Activated naive CD4-positive, alpha-beta T cell treated with anti-CD3 and anti-CD28 coated beads for 36 hours (primary cell): ENCODE results near the gene ATP6V0C. TPM values are rescaled to one million over a fixed set of nuclear protein-coding genes. Genes with fewer than 3 reads are reported as not detected.

Experiments
- CTCF ChIA-PET: fragments of 350-600 bp; sonication (Branson Sonifier 250); formaldehyde crosslinking; loops from one replicate; lab custom pipeline; 2021; ENCODE audit warnings: antibody characterized with exemption; lab: Charles Lee
- DNase-seq: peaks from one replicate; pipeline ENCODE4 v3.0.0-alpha.2; 2020
- H3K27ac Mint-ChIP-seq: one replicate; pipeline ENCODE4 v1.8.0; 2021; ENCODE audit warnings: mild to moderate bottlenecking, mixed read lengths
- H3K27me3 Mint-ChIP-seq: one replicate; pipeline ENCODE4 v1.8.0; 2021; ENCODE audit warnings: low read depth, mixed read lengths
- H3K36me3 Mint-ChIP-seq: one replicate; pipeline ENCODE4 v1.8.0; 2021; ENCODE audit warnings: low read depth, mixed read lengths
- H3K4me1 Mint-ChIP-seq: one replicate; pipeline ENCODE4 v1.8.0; 2021; ENCODE audit warnings: low read depth, mixed read lengths
- H3K4me3 Mint-ChIP-seq: one replicate; pipeline ENCODE4 v1.8.0; 2021; ENCODE audit warnings: mild to moderate bottlenecking, moderate library complexity, mixed read lengths
- H3K9me3 Mint-ChIP-seq: one replicate; pipeline ENCODE4 v1.8.0; 2021; ENCODE audit warnings: mixed read lengths
- intact Hi-C: fragments of 100-400 bp; cut with micrococcal nuclease; formaldehyde crosslinking; loops from one replicate; pipeline ENCODE4 v1.15.1; 2023
- total RNA-seq, 2 experiments: library from RNA; stranded (reverse); gene quantifications; one replicate each; pipeline ENCODE4 v1.2.3, GENCODE V29; 2021

ATP6V0C gene
- total RNA-seq, 2 experiments from 2014 or later = 81.9 TPM

DNA sequence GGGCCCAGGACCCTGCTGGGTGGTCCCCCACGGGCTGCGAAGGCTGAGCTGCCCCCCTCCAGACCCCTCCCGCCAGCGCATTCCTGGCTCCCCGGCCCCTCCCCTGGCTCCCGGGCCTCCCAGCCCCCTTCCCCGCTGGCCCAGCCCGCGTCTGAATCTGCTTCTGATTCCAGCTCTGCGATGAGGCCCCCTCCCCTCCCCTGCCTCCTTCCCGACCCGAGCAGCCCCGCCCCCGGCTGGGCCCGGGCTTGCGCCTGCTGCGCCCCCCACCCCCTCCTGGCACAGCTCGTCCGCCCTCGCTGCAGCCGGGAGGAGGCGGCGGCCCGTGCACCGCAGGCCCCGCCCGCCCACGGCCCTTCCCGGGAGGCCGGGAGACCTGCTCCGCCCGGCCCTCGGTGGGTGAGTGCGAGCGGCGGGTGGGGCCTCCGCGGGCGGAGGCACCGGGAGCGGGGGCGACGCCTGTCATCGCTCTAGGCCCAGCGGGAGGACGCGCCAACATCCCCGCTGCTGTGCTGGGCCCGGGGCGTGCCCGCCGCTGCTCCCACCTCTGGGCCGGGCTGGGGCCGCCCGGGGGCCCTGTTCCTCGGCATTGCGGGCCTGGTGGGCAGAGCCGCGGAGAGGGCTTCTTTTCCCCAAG lies 42.6 kb upstream of the ATP6V0C start, which contains the start of gene NTN3:
Gene NTN3 (plus strand): TSS at position 282 of the 637 bp plus-strand sequence. CDS start 405 bp downstream, outside the sequence.
- Mint-ChIP-seq H3K27ac (no peak within 1 kb of the TSS), H3K4me1 (peaks cover 20% of the 10 kb centered on the region), H3K4me3 (no peak within 1 kb of the TSS), H3K27me3 (peaks cover 39% of the 10 kb centered on the region), H3K36me3 (no peaks in the 10 kb centered on the region), H3K9me3 (no peaks in the 10 kb centered on the region)
- intact Hi-C loops = loop anchor here (5.0 kb wide), 1 partner anchor 44 kb away; the partner anchor contains the start of gene CCNF
- no peak for DNase-seq
- CTCF ChIA-PET = no interaction called here

DNA sequence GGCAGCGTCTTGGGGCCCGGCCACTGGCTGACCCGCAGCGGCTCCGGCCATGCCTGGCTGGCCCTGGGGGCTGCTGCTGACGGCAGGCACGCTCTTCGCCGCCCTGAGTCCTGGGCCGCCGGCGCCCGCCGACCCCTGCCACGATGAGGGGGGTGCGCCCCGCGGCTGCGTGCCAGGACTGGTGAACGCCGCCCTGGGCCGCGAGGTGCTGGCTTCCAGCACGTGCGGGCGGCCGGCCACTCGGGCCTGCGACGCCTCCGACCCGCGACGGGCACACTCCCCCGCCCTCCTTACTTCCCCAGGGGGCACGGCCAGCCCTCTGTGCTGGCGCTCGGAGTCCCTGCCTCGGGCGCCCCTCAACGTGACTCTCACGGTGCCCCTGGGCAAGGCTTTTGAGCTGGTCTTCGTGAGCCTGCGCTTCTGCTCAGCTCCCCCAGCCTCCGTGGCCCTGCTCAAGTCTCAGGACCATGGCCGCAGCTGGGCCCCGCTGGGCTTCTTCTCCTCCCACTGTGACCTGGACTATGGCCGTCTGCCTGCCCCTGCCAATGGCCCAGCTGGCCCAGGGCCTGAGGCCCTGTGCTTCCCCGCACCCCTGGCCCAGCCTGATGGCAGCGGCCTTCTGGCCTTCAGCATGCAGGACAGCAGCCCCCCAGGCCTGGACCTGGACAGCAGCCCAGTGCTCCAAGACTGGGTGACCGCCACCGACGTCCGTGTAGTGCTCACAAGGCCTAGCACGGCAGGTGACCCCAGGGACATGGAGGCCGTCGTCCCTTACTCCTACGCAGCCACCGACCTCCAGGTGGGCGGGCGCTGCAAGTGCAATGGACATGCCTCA lies 41.9 kb upstream of the ATP6V0C start:
- peaks cover 37% of the 10 kb centered on the region for H3K27me3 Mint-ChIP-seq
- H3K4me3 Mint-ChIP-seq = no peak overlapping the region
- no peaks in the 10 kb centered on the region for H3K9me3 Mint-ChIP-seq
- no peak overlapping the region for H3K27ac Mint-ChIP-seq
- H3K36me3 Mint-ChIP-seq = no peaks in the 10 kb centered on the region
- peaks cover 23% of the 10 kb centered on the region for H3K4me1 Mint-ChIP-seq
- intact Hi-C loops = loop anchor here (5.0 kb wide), 1 partner anchor 45 kb away; the partner anchor contains the start of gene CCNF
- CTCF ChIA-PET = no interaction called here
- DNase-seq = no peak

DNA sequence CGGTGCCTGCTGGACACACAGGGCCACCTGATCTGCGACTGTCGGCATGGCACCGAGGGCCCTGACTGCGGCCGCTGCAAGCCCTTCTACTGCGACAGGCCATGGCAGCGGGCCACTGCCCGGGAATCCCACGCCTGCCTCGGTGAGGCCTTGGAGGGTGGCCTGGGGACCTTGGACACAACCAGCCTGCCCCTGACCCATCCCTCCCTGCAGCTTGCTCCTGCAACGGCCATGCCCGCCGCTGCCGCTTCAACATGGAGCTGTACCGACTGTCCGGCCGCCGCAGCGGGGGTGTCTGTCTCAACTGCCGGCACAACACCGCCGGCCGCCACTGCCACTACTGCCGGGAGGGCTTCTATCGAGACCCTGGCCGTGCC lies 41.3 kb upstream of the ATP6V0C start:
- Mint-ChIP-seq H3K36me3 (no peaks in the 10 kb centered on the region), H3K9me3 (no peaks in the 10 kb centered on the region), H3K4me3 (peak overlapping the region; percentile 67), H3K27ac (no peak overlapping the region), H3K4me1 (peaks cover 21% of the 10 kb centered on the region), H3K27me3 (peaks cover 33% of the 10 kb centered on the region)
- intact Hi-C loops = loop anchor here (5.0 kb wide), 1 partner anchor 45 kb away; the partner anchor contains the start of gene CCNF
- CTCF ChIA-PET = no interaction called here
- DNase-seq = no peak

DNA sequence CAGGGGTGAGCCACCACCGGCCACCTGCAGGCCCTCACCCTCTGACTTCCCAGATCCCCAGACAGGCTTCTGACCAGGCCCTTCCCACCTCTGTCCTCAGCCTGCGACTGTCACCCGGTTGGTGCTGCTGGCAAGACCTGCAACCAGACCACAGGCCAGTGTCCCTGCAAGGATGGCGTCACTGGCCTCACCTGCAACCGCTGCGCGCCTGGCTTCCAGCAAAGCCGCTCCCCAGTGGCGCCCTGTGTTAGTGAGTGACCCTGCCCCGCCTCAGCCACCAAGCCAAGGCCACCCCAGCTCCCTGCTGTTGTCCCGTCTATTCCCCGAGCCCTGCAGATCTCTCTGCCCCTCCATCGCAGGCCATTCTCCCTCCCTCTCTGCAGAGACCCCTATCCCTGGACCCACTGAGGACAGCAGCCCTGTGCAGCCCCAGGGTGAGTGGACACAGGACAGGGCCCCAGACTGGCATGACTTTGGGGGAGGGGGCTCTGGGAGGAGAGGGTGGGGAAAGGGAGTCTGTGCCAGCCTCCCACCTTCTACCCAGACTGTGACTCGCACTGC lies 40.8 kb upstream of the ATP6V0C start:
- H3K27ac Mint-ChIP-seq = no peak overlapping the region

DNA sequence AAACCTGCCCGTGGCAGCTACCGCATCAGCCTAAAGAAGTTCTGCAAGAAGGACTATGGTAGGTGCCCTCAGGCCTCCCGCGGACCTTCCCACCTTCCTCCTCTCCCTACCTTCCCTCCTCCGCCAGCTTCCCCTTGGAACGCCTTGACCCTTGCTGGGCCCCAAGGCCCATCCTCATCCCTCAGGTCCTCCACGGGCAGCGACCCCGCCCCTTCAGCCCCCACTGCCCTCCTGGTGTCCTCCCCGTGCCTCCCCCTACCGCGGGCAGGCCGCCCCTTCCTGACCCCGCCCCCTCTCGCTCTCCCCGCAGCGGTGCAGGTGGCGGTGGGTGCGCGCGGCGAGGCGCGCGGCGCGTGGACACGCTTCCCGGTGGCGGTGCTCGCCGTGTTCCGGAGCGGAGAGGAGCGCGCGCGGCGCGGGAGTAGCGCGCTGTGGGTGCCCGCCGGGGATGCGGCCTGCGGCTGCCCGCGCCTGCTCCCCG lies 40.3 kb upstream of the ATP6V0C start:
- Mint-ChIP-seq H3K4me1 (peaks cover 21% of the 10 kb centered on the region), H3K27me3 (peaks cover 29% of the 10 kb centered on the region), H3K27ac (no peak overlapping the region), H3K9me3 (no peaks in the 10 kb centered on the region), H3K36me3 (no peaks in the 10 kb centered on the region), H3K4me3 (peak overlapping the region; percentile 67)
- intact Hi-C loops = loop anchor here (5.0 kb wide), 1 partner anchor 46 kb away; the partner anchor contains the start of gene CCNF
- CTCF ChIA-PET = interaction anchor here (0.6 kb wide), 1 partner anchor 38 kb away, joined by 3 read pairs; no protein-coding TSS in a partner anchor
- no peak for DNase-seq

More for the DNA sequence above, 40.8 kb upstream of the ATP6V0C start:
- Mint-ChIP-seq H3K4me1 (peaks cover 21% of the 10 kb centered on the region), H3K36me3 (no peaks in the 10 kb centered on the region), H3K27me3 (peaks cover 33% of the 10 kb centered on the region), H3K4me3 (peak overlapping the region; percentile 67), H3K9me3 (no peaks in the 10 kb centered on the region)
- intact Hi-C loops = loop anchor here (5.0 kb wide), 1 partner anchor 46 kb away; the partner anchor contains the start of gene CCNF
- CTCF ChIA-PET = no interaction called here
- no peak for DNase-seq

DNA sequence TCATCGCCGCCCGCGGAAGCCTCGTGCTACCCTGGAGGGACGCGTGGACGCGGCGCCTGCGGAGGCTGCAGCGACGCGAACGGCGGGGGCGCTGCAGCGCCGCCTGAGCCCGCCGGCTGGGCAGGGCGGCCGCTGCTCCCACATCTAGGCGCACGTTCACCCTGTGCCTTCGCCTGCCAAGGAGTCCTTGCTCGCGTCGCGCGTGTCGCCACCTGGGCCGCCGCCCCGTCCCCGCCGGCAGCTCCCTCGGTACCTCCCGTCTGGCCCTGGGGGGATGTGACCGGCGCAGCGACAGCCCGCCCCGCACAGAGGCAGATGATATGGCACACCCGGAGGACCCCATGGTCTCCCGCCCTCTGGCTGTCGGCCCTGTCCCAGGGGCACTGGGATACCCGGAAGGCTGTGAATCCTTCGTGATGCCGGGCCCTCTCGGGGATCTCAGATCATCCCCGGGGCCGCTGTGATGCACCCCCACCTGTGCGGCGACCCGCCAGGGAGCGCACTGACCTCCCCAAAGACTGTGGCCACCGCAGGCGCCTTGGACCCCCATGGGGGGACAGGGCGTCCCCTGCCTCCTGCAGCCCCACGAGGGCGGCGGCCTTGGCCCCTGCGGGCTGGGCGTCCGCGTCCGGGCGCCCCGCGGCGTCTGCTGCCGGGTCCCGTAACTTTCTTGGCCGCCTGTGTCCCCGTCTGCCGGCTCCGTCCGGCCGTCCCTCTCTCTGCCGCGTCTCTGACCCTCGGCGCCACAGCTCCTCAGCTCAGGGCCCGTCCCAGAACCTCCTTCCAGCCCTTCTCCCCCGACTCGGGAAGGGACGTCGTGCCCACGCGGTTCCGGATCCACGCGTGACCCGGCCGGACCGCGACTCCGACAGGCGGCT lies 39.5 kb upstream of the ATP6V0C start:
- Mint-ChIP-seq H3K9me3 (no peaks in the 10 kb centered on the region), H3K4me1 (peaks cover 21% of the 10 kb centered on the region), H3K27ac (no peak overlapping the region), H3K27me3 (peaks cover 24% of the 10 kb centered on the region), H3K36me3 (no peaks in the 10 kb centered on the region), H3K4me3 (peak overlapping the region; percentile 77)
- CTCF ChIA-PET = interaction anchor here (0.6 kb wide), 1 partner anchor 39 kb away, joined by 3 read pairs; no protein-coding TSS in a partner anchor
- DNase-seq = peak; percentile 60
- intact Hi-C loops = loop anchor here (1.0 to 5.0 kb wide), 3 partner anchors 13 to 47 kb away; partner anchors contain the start of genes CCNF and TEDC2

DNA sequence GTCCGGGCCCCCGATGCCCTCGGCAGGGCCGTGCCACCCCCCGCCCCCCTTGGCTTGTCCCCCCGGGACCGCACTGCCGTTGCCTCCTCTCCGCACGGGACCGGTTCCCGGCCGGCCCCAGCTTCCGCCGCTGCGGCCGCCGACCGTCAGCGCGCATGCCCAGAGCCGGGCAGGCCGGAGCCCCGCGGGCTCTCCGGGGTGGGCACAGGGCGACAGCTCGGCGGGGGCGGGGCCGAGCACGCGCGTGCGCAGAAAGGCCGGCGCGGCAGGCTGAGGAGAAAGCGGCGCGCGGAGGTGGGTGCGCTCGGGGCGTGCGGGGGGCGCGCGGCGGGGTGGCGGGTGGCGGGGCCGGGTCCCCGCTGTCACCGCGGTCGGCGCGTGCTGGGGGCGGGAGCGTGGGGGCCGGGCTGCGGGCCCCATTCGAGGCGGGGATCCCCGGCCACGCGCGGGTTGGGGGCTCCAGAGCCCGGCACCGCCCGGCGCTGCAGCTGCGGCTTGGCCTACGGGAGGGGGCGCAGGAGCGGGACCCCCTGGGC lies 38.8 kb upstream of the ATP6V0C start, which contains the start of gene TBC1D24:
Gene TBC1D24 (plus strand): TSS at position 251 of the 536 bp plus-strand sequence. CDS start 21,022 bp downstream, outside the sequence.
- CTCF ChIA-PET = interaction anchor here (0.7 kb wide), 1 partner anchor 11 kb away, joined by 3 read pairs; no protein-coding TSS in a partner anchor
- Mint-ChIP-seq H3K4me1 (peaks cover 18% of the 10 kb centered on the region), H3K27me3 (peaks cover 19% of the 10 kb centered on the region), H3K27ac (no peak within 1 kb of the TSS), H3K36me3 (no peaks in the 10 kb centered on the region), H3K4me3 (peak within 1 kb of the TSS; percentile 77), H3K9me3 (no peaks in the 10 kb centered on the region)
- DNase-seq = peak; percentile 77
- intact Hi-C loops = loop anchor here (1.0 to 5.0 kb wide), 3 partner anchors 12 to 48 kb away; partner anchors contain the start of genes CCNF and TEDC2

DNA sequence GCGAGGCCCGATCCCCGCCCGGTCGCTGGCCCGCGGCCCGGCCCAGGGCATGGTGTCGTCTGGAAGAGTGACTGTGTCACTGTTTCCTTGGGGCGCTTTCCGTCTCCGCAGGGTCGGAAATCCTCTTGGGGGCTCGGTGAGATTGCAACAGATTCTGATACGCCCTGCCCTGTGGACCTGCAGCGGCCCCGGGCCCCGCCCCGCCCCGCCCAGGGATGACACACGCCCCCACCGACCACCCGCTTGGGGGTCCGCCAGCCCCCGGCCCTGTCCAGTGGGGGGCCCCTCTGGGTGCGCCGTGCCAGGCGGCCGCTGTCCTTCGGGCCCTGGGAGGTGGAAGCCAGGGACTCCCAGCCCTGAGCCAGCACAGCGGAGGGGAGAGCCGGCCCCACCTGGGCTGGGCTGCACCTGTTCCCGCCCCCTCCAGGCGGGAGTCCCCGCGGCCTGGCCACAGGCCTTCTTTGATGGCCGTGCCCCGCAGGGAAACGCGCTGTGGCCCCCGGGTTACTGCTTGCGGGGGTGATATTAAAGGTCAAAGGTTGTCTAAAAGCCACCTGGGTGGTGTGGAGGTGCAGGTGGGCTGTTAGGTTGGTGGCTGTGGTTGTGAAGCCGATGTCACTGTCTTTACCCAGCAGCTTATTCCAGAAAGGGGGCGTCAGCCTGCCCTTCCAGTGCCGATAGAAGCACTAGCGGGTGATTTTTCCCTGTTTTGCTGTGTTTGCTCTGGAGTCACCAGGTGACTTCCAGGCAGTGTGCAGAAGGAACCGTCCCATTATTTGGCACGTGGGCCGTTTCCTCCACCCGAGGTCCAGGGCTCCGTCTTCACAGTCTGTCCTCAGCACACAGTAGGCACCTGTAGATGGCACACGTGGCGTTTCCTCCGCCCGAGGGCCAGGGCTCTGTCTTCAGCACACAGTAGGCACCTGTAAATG lies 38.1 kb upstream of the ATP6V0C start:
- Mint-ChIP-seq H3K36me3 (no peaks in the 10 kb centered on the region), H3K4me1 (peaks cover 14% of the 10 kb centered on the region), H3K4me3 (peak overlapping the region; percentile 53), H3K27me3 (peaks cover 11% of the 10 kb centered on the region), H3K9me3 (no peaks in the 10 kb centered on the region), H3K27ac (no peak overlapping the region)
- peak; percentile 51 for DNase-seq
- intact Hi-C loops = no loop called here
- CTCF ChIA-PET = interaction anchor here (0.7 kb wide), 1 partner anchor 11 kb away, joined by 3 read pairs; no protein-coding TSS in a partner anchor

DNA sequence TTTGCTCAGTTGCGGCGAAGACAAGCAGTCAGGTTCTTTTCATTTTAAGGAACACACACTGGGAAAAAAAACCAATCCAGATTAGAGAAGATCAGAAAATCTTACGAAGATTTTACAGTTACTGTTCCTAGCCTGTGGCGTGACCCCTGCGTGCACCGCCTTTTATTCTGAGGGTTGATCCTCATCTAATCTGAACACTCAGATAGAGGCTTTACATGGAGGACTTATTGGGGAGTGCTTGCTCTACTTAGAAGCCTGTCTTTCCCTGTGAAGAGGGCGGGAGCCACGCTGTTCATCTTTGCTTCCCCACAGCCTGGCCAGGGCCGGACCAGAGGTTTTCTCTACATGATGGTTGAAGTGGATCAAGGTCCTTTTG lies 37.4 kb upstream of the ATP6V0C start:
- Mint-ChIP-seq H3K4me1 (peaks cover 14% of the 10 kb centered on the region), H3K36me3 (no peaks in the 10 kb centered on the region), H3K9me3 (no peaks in the 10 kb centered on the region), H3K27ac (no peak overlapping the region), H3K4me3 (peak overlapping the region; percentile 49), H3K27me3 (peaks cover 10% of the 10 kb centered on the region)
- CTCF ChIA-PET = no interaction called here
- intact Hi-C loops = no loop called here
- DNase-seq = no peak

DNA sequence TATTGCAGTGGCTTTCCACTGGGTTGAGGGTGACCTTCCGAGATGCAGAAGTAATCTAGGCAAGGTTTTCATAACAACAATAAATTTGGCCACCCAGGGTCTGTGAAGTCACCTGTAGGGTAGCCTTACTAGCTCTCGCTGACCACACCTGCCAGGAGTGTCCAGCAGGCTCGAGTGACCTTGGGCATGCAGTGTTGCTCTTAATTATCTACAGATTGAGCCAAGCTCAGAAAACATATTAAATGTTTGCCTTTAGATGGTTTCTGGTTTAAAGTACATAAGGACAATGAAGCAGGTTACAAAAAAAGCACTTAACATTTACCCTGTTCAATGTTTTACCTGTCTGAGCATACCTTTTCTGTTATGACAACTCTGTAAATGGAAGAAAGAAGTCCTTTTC lies 37.0 kb upstream of the ATP6V0C start:
- Mint-ChIP-seq H3K27ac (no peak overlapping the region), H3K27me3 (peaks cover 10% of the 10 kb centered on the region), H3K4me1 (peaks cover 14% of the 10 kb centered on the region), H3K9me3 (no peaks in the 10 kb centered on the region), H3K4me3 (peak overlapping the region; percentile 15), H3K36me3 (no peaks in the 10 kb centered on the region)
- no peak for DNase-seq
- intact Hi-C loops = no loop called here
- CTCF ChIA-PET = interaction anchor here (1.0 kb wide), 1 partner anchor 10 kb away, joined by 3 read pairs; no protein-coding TSS in a partner anchor
